GM23338 (cell line): Measurements from ENCODE around the gene HIP1. TPM values are rescaled to one million over a fixed set of nuclear protein-coding genes. Genes with fewer than 3 reads are reported as not detected.

Experiments
- ATAC-seq: fragments of 200-7000 bp; cut with Tn5 transposase; 3 replicates; pipeline ENCODE4 v1.9.1; 2020
- DNase-seq: peaks from one replicate; pipeline ENCODE4 v3.0.0-alpha.2; 2015; ENCODE audit warnings: low spot score
- H2AFZ ChIP-seq: fragments of 200-600 bp; sonication (generic); 2 replicates; pipeline ENCODE4 v1.8.0; 2016; ENCODE audit warnings: antibody characterized with exemption, mild to moderate bottlenecking, moderate library complexity
- H3F3A ChIP-seq: fragments of 200-600 bp; sonication (generic); replicated peaks from 2 replicates; pipeline ENCODE4 v1.8.0; 2017; ENCODE audit warnings: antibody characterized with exemption, mixed run types, low read depth
- H3K27ac ChIP-seq: fragments of 200-600 bp; sonication (generic); 2 replicates; pipeline ENCODE4 v1.6.1; 2016; ENCODE audit warnings: low read depth
- H3K27me3 ChIP-seq: fragments of 200-600 bp; sonication (generic); 2 replicates; pipeline ENCODE4 v1.8.0; 2016; ENCODE audit warnings: mild to moderate bottlenecking, mixed run types, moderate library complexity; ENCODE audit not compliant: insufficient read depth
- H3K36me3 ChIP-seq: fragments of 200-600 bp; sonication (generic); 2 replicates; pipeline ENCODE4 v1.8.0; 2016; ENCODE audit warnings: mild to moderate bottlenecking; ENCODE audit not compliant: insufficient read depth
- H3K4me1 ChIP-seq: fragments of 200-600 bp; sonication (generic); 2 replicates; pipeline ENCODE4 v1.8.0; 2016; ENCODE audit warnings: mild to moderate bottlenecking, moderate library complexity; ENCODE audit not compliant: insufficient read depth
- H3K4me2 ChIP-seq: fragments of 200-600 bp; sonication (generic); 2 replicates; pipeline ENCODE4 v1.7.1; 2017; ENCODE audit warnings: mixed run types
- H3K4me3 ChIP-seq: fragments of 200-600 bp; sonication (generic); 2 replicates; pipeline ENCODE4 v1.6.1; 2016; ENCODE audit warnings: mixed run types
- H3K79me2 ChIP-seq: fragments of 200-600 bp; sonication (generic); replicated peaks from 2 replicates; pipeline ENCODE4 v1.8.0; 2017; ENCODE audit warnings: mild to moderate bottlenecking; ENCODE audit not compliant: insufficient read depth
- H3K9me2 ChIP-seq: fragments of 200-600 bp; sonication (generic); 2 replicates; pipeline ENCODE4 v1.8.0; 2017; ENCODE audit not compliant: insufficient read depth
- H4K20me1 ChIP-seq: fragments of 200-600 bp; sonication (generic); replicated peaks from 2 replicates; pipeline ENCODE4 v1.8.0; 2017; ENCODE audit warnings: mild to moderate bottlenecking; ENCODE audit not compliant: insufficient read depth
- H3K27ac Mint-ChIP-seq: 2 replicates; pipeline ENCODE4 v1.8.0; 2020; ENCODE audit warnings: inconsistent platforms, mild to moderate bottlenecking, moderate library complexity, mixed read lengths
- H3K27me3 Mint-ChIP-seq: 3 replicates; pipeline ENCODE4 v1.8.0; 2022; ENCODE audit warnings: low read depth, mild to moderate bottlenecking, moderate library complexity, mixed read lengths, inconsistent platforms; ENCODE audit not compliant: insufficient read depth, poor library complexity
- H3K36me3 Mint-ChIP-seq: 3 replicates; pipeline ENCODE4 v1.8.0; 2021; ENCODE audit warnings: low read depth, mild to moderate bottlenecking, inconsistent platforms, moderate library complexity, mixed read lengths
- H3K4me1 Mint-ChIP-seq: 3 replicates; pipeline ENCODE4 v1.8.0; 2020; ENCODE audit warnings: mild to moderate bottlenecking, inconsistent platforms, mixed read lengths
- H3K4me3 Mint-ChIP-seq: 3 replicates; pipeline ENCODE4 v1.8.0; 2021; ENCODE audit warnings: moderate library complexity, mild to moderate bottlenecking, inconsistent platforms, mixed read lengths
- H3K9me3 Mint-ChIP-seq: 3 replicates; pipeline ENCODE4 v1.8.0; 2020; ENCODE audit warnings: moderate library complexity, mild to moderate bottlenecking, inconsistent platforms, mixed read lengths
- CREB1 ChIP-seq: fragments of 250-450 bp; sonication (Bioruptor Pico); IDR thresholded peaks from 2 replicates; pipeline ENCODE4 v1.5.0; 2020; ENCODE audit warnings: low read depth, mild to moderate bottlenecking, moderate library complexity
- EZH2phosphoT487 ChIP-seq: fragments of 200-600 bp; sonication (generic); IDR thresholded peaks from one replicate; pipeline ENCODE4 v1.8.1; 2018; ENCODE audit warnings: antibody characterized with exemption; ENCODE audit not compliant: unreplicated experiment
- REST ChIP-seq: IDR thresholded peaks from one replicate; pipeline ENCODE4 v1.6.1; 2018; ENCODE audit warnings: antibody characterized with exemption; ENCODE audit not compliant: unreplicated experiment
- STAT1 ChIP-seq: IDR thresholded peaks from one replicate; pipeline ENCODE4 v1.6.1; 2016; ENCODE audit warnings: antibody characterized with exemption; ENCODE audit not compliant: unreplicated experiment
- ZNF114 ChIP-seq: fragments of 250-450 bp; sonication (Bioruptor Pico); IDR thresholded peaks from 2 replicates; pipeline ENCODE4 v1.5.0; 2020; ENCODE audit warnings: mild to moderate bottlenecking, moderate library complexity
- ZNF462 ChIP-seq: fragments of 250-450 bp; sonication (Bioruptor Pico); IDR thresholded peaks from 2 replicates; pipeline ENCODE4 v1.5.0; 2020; ENCODE audit warnings: mild to moderate bottlenecking, moderate library complexity
- polyA plus RNA-seq: library from polyadenylated mRNA; unstranded; fragments of >200 nt; fragmentation: Nextera tagmentation; extraction: Ambion mirVana; gene quantifications from 2 replicates; pipeline ENCODE4 v1.2.1, GENCODE V29; 2016
- total RNA-seq: library from RNA; depleted of rRNA; stranded (reverse); fragments of >200 nt; shearing (Covaris generic); gene quantifications from 2 replicates; pipeline ENCODE4 v1.2.3, GENCODE V29; 2014
- TF ChIP-seq, protein P1 (sequence below): IDR thresholded peaks from 2 replicates; pipeline ENCODE4 v1.6.1; 2016; ENCODE audit warnings: antibody characterized with exemption

Gene HIP1
- total and polyA plus RNA-seq, 2 experiments from 2014 or later, result 24.9 to 80.8 TPM

GRCh38 chr7:75628055-75628454, 110.7 kb downstream of the HIP1 start:
- Mint-ChIP-seq H3K27ac (no peak overlapping the region), H3K27me3 (peaks cover 8% of the 10 kb centered on the region), H3K36me3 (peaks cover 80% of the 10 kb centered on the region), H3K4me3 (no peak overlapping the region), H3K4me1 (peaks cover 29% of the 10 kb centered on the region), H3K9me3 (peaks cover 17% of the 10 kb centered on the region)
- Histone ChIP-seq H3K4me1 (peaks cover 15% of the 10 kb centered on the region), H3K27me3 (no peaks in the 10 kb centered on the region), H3F3A (0 out of 2 replicates have a peak, but pooled peaks cover 3% of the 10 kb centered on the region), H3K27ac (no peak overlapping the region), H3K4me2 (no peak overlapping the region), H4K20me1 (peaks cover 46% of the 10 kb centered on the region), H3K4me3 (no peak overlapping the region), H3K79me2 (peaks cover 88% of the 10 kb centered on the region), H2AFZ (no peak overlapping the region), H3K9me2 (no peaks in the 10 kb centered on the region; the same call in 1 of the 2 replicates), H3K36me3 (peaks cover 6% of the 10 kb centered on the region)
- no peak for TF ChIP-seq REST
- ATAC-seq (no peak), DNase-seq (no peak)

DNA sequence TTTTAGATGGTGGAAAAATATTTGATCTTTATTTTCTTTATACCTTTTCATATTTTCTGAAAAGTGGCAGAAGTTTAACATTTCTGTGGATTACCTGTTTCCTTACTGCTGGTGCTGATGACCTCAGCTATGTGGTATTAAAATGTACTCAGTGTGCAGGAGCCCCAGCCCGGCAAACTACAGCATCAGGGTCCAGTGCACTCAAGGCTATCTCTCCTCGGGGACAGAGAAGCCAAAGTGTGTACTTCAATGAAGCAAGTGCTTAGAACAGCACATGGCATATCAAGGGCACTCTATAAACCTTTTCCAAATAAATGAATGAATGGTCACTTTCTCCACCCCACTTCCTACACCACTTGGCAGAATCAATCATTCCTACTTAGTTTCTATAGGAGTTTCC, 111.8 kb downstream of the HIP1 start:
- peaks cover 78% of the 10 kb centered on the region for H3K36me3 Mint-ChIP-seq
- H3K79me2 ChIP-seq, result peaks cover 83% of the 10 kb centered on the region
- H3K4me3 ChIP-seq, result no peak overlapping the region
- H3K4me1 ChIP-seq, result peaks cover 11% of the 10 kb centered on the region
- H3F3A ChIP-seq, result 0 out of 2 replicates have a peak, but pooled peaks cover 3% of the 10 kb centered on the region
- peaks cover 6% of the 10 kb centered on the region for H3K36me3 ChIP-seq
- no peak overlapping the region for H3K4me2 ChIP-seq
- H3K27ac Mint-ChIP-seq, result no peak overlapping the region
- H3K9me2 ChIP-seq, result no peaks in the 10 kb centered on the region; the same call in 1 of the 2 replicates
- peaks cover 17% of the 10 kb centered on the region for H3K9me3 Mint-ChIP-seq
- no peak for DNase-seq
- no peaks in the 10 kb centered on the region for H3K27me3 ChIP-seq
- H3K4me1 Mint-ChIP-seq, result peaks cover 23% of the 10 kb centered on the region
- H3K27me3 Mint-ChIP-seq, result peaks cover 8% of the 10 kb centered on the region
- H3K4me3 Mint-ChIP-seq, result no peak overlapping the region
- peaks cover 44% of the 10 kb centered on the region for H4K20me1 ChIP-seq
- no peak overlapping the region for H3K27ac ChIP-seq
- H2AFZ ChIP-seq, result no peak overlapping the region
- no peak for ATAC-seq
- no peak for TF ChIP-seq ZNF462 (CRISPR knock-in tag)
- no peak for TF ChIP-seq EZH2phosphoT487
- TF ChIP-seq REST, result no peak
- TF ChIP-seq ZNF114 (CRISPR knock-in tag), result no peak
- TF ChIP-seq, protein P1, sequence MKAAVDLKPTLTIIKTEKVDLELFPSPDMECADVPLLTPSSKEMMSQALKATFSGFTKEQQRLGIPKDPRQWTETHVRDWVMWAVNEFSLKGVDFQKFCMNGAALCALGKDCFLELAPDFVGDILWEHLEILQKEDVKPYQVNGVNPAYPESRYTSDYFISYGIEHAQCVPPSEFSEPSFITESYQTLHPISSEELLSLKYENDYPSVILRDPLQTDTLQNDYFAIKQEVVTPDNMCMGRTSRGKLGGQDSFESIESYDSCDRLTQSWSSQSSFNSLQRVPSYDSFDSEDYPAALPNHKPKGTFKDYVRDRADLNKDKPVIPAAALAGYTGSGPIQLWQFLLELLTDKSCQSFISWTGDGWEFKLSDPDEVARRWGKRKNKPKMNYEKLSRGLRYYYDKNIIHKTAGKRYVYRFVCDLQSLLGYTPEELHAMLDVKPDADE, result no peak
- TF ChIP-seq CREB1, result no peak
- no peak for TF ChIP-seq STAT1
